Uterus (tissue), 2 donors: ENCODE data around the gene HTR3A.

Experiments used
- POLR2A ChIP-seq, 2 donors: fragments of 450-650 bp; IDR thresholded peaks; one replicate each; pipeline ENCODE4 v1.6.1; 2016; ENCODE audit warnings: antibody characterized with exemption in 2 of 2, mild to moderate bottlenecking in 1 of 2, moderate library complexity in 1 of 2
- TF ChIP-seq, protein P1 (sequence below), 4 experiments: fragments of 200-600 bp in 2 of 4; fragments of 450-650 bp in 2 of 4; sonication (generic) in 2 of 4; IDR thresholded peaks; one replicate each; pipeline ENCODE4 v1.5.1; 2016 to 2019; ENCODE audit warnings: antibody characterized with exemption in 4 of 4, mild to moderate bottlenecking in 2 of 4, moderate library complexity in 1 of 4

DNA sequence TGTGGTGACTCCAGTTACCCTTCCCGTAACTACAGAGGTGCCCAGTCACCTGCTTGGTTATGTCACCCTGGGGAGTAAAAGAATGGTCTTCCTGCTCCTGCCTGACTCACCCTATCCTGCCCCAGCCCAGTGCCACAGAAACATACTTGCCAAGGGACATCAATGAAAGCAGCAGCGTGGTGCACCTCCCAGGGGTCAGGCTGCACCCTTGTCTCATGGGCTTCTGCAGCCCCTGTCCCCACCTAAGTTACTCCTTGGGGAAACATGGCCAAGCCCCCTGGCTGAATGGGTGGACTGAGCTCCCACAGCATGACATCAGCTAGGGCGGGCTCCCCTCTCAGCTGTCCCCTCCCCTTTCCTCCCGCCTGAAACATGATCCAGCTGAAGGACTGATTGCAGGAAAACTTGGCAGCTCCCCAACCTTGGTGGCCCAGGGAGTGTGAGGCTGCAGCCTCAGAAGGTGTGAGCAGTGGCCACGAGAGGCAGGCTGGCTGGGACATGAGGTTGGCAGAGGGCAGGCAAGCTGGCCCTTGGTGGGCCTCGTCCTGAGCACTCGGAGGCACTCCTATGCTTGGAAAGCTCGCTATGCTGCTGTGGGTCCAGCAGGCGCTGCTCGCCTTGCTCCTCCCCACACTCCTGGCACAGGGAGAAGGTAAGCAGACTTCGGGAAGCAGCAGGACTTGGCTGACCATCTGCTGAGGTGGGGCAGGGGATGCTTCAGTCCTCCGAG is at the start of gene HTR3A:
- TF ChIP-seq, protein P1, sequence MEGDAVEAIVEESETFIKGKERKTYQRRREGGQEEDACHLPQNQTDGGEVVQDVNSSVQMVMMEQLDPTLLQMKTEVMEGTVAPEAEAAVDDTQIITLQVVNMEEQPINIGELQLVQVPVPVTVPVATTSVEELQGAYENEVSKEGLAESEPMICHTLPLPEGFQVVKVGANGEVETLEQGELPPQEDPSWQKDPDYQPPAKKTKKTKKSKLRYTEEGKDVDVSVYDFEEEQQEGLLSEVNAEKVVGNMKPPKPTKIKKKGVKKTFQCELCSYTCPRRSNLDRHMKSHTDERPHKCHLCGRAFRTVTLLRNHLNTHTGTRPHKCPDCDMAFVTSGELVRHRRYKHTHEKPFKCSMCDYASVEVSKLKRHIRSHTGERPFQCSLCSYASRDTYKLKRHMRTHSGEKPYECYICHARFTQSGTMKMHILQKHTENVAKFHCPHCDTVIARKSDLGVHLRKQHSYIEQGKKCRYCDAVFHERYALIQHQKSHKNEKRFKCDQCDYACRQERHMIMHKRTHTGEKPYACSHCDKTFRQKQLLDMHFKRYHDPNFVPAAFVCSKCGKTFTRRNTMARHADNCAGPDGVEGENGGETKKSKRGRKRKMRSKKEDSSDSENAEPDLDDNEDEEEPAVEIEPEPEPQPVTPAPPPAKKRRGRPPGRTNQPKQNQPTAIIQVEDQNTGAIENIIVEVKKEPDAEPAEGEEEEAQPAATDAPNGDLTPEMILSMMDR (IDR thresholded peaks at IDR 0.05) = no peak
- TF ChIP-seq POLR2A (IDR thresholded peaks at IDR 0.05) = no peak
